ENCODE data around the gene SAYSD1.

The SAYSD1 gene

GRCh38 chr6:39077882-39078594 lies 36.9 kb downstream of the SAYSD1 start:
- no peak for DNase-seq

- DNase-seq, result no peak
These were observed 38.1 kb downstream of the SAYSD1 start for GRCh38 chr6:39076623-39077535.

GRCh38 chr6:39075807-39076622 lies 39.0 kb downstream of the SAYSD1 start:
- DNase-seq, result no peak

GRCh38 chr6:39075010-39075686 lies 39.8 kb downstream of the SAYSD1 start:
- no peak for DNase-seq

GRCh38 chr6:39074486-39074885 lies 40.5 kb downstream of the SAYSD1 start:
- no peak for DNase-seq

GRCh38 chr6:39073471-39074355 lies 41.3 kb downstream of the SAYSD1 start:
- no peak for DNase-seq

GRCh38 chr6:39072830-39073229 lies 42.2 kb downstream of the SAYSD1 start:
- no peak for DNase-seq

- DNase-seq, result no peak
These were observed 46.6 kb downstream of the SAYSD1 start for GRCh38 chr6:39068391-39068790.

- DNase-seq, result no peak
These were observed 49.4 kb downstream of the SAYSD1 start for GRCh38 chr6:39065561-39065960.

- DNase-seq, result no peak
These were observed 51.5 kb downstream of the SAYSD1 start for GRCh38 chr6:39063526-39063925.

GRCh38 chr6:39062014-39062740 lies 52.8 kb downstream of the SAYSD1 start:
- DNase-seq, result no peak

GRCh38 chr6:39061588-39061987 lies 53.4 kb downstream of the SAYSD1 start:
- DNase-seq, result no peak

- DNase-seq, result peak; percentile 59
These were observed 53.8 kb downstream of the SAYSD1 start for GRCh38 chr6:39061182-39061581.

- no peak for DNase-seq
These were observed 54.4 kb downstream of the SAYSD1 start for GRCh38 chr6:39060467-39061160.

GRCh38 chr6:39059496-39060310 lies 55.3 kb downstream of the SAYSD1 start:
- no peak for DNase-seq

- DNase-seq, result no peak
These were observed 56.4 kb downstream of the SAYSD1 start for GRCh38 chr6:39058471-39059147.

- DNase-seq, result no peak
These were observed 57.5 kb downstream of the SAYSD1 start for GRCh38 chr6:39057251-39058155.

- no peak for DNase-seq
These were observed 58.3 kb downstream of the SAYSD1 start for GRCh38 chr6:39056681-39057080.
